ENCODE results near the gene ZBTB7C.

The ZBTB7C gene

DNA sequence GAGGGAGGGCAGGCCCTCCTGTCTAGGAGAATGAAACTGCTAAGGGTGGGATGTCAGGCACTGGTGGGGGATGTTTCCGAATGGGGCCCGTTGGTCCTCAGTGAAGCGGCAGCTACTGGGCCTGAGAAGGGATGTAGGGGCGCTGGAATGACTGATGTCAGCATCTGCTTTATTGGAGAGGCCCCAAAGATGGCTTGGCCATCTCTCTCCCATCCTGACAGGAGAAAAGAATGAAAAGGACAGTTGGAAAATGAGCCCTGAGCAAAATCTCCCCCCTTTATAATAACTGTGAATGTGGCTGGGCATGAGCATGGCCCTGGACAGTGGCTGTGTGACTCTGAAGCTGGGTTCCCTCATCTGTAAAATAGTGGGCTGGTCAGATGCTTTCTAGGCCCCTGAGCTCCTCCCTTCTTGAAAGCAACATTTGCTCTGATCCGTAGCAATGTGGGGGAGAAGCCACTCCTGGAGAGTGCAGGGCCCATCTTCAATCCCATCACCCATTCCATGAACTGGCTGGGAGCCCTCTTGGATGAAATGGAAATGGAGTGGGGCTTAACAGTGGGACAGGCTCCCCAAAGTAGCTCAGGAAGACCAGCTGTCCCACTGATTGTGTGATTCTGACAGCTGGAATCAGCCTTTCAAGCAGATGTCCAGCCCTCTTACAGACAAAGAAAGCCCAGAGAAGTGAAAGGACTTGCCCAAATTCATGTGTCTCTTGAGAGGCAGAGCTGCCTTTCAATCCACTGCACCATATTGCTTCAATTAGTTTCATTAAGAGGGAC is 246.0 kb downstream of the ZBTB7C start:
- H3K9me3 Mint-ChIP-seq = no peaks in the 10 kb centered on the region
- H3K27ac Mint-ChIP-seq = peak overlapping the region; percentile 91 to 92 (median 91)
- no peaks in the 10 kb centered on the region for H3K36me3 Mint-ChIP-seq (ENCODE audit: low read depth)
- peaks cover 75% of the 10 kb centered on the region for H3K4me1 Mint-ChIP-seq
- no peak for TF ChIP-seq CTCF (IDR thresholded peaks at IDR 0.05; ENCODE audit: unreplicated experiment in 3 of 3)
- H3K4me3 Mint-ChIP-seq = peak overlapping the region; percentile 57 to 70 (median 61)
- no peaks in the 10 kb centered on the region for H3K27me3 Mint-ChIP-seq (ENCODE audit: low read depth)

- Mint-ChIP-seq H3K9me3 (no peaks in the 10 kb centered on the region), H3K36me3 (ENCODE audit: low read depth) (no peaks in the 10 kb centered on the region), H3K27me3 (ENCODE audit: low read depth) (no peaks in the 10 kb centered on the region), H3K27ac (peak overlapping the region; percentile 91 to 92 (median 91)), H3K4me3 (peak overlapping the region; percentile 57 to 82 (median 61)), H3K4me1 (peaks cover 69% of the 10 kb centered on the region)
- no peak for TF ChIP-seq CTCF (IDR thresholded peaks at IDR 0.05; ENCODE audit: unreplicated experiment in 3 of 3)
Measured at GRCh38 chr18:48161911-48162698, 247.1 kb downstream of the ZBTB7C start.

DNA sequence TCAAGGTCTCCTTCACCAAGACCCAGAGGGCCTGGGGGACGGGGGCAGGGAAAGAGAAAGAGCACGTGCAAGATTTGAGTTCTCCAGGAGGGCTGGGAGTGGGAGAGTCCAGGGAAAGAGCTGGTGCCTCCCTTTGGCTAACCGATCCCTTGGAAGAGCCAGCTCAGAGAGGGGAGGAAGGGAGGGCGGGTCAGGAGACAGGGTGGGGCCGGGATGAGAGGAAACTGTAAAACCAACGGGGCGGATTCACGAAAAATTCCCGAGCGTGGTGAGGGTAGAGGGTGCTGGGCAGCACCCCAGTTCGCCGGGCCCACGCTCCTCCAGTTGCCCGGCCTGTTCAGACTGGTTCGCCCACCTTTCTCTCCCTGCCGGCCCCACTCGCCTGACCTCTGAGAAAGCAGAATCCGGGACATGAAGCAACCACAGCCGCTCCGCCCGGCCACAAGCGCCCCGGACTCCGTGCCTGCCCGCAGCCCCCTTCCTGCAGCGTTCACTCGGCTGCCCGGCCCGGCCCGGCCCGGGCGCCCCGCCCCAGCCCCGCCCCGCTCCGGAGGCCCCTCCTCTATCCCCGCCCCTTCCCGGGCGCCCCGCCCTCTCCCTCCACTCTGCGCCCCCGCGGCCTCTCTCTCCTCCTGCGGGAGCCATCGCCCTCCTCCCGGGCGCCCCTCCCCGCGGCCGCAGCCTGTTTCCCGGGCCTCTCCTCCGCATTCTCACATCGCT is 247.8 kb downstream of the ZBTB7C start:
- Mint-ChIP-seq H3K36me3 (ENCODE audit: low read depth) (no peaks in the 10 kb centered on the region), H3K9me3 (no peaks in the 10 kb centered on the region), H3K4me1 (peaks cover 71% of the 10 kb centered on the region), H3K27me3 (ENCODE audit: low read depth) (no peaks in the 10 kb centered on the region), H3K27ac (peak overlapping the region; percentile 89 to 96 (median 92)), H3K4me3 (peak overlapping the region; percentile 82 to 85 (median 82))
- TF ChIP-seq CTCF (IDR thresholded peaks at IDR 0.05; ENCODE audit: unreplicated experiment in 3 of 3) = no peak

GRCh38 chr18:48160622-48161021 is 248.6 kb downstream of the ZBTB7C start:
- no peak for TF ChIP-seq CTCF (IDR thresholded peaks at IDR 0.05; ENCODE audit: unreplicated experiment in 3 of 3)
- Mint-ChIP-seq H3K27me3 (ENCODE audit: low read depth) (no peaks in the 10 kb centered on the region), H3K27ac (peak overlapping the region; percentile 71 to 92 (median 87)), H3K9me3 (no peaks in the 10 kb centered on the region), H3K4me3 (peak overlapping the region; percentile 61 to 82 (median 75)), H3K4me1 (peaks cover 72% of the 10 kb centered on the region), H3K36me3 (ENCODE audit: low read depth) (no peaks in the 10 kb centered on the region)

- TF ChIP-seq CTCF (IDR thresholded peaks at IDR 0.05; ENCODE audit: unreplicated experiment in 3 of 3) = no peak
- H3K27me3 Mint-ChIP-seq (ENCODE audit: low read depth) = peaks cover under 1% of the 10 kb centered on the region
- H3K4me1 Mint-ChIP-seq = peaks cover 67% of the 10 kb centered on the region
- H3K36me3 Mint-ChIP-seq (ENCODE audit: low read depth) = no peaks in the 10 kb centered on the region
- peak overlapping the region; percentile 71 to 92 (median 87) for H3K27ac Mint-ChIP-seq
- peak overlapping the region in 2 of 3 experiments; percentile 61 to 75 for H3K4me3 Mint-ChIP-seq
- H3K9me3 Mint-ChIP-seq = no peaks in the 10 kb centered on the region
Measured at GRCh38 chr18:48159816-48160215, 249.4 kb downstream of the ZBTB7C start.

Data from nephron (organoid).